Right ventricle myocardium superior (tissue), 1 donor: ENCODE data around the gene GALR2. TPM values are rescaled to one million over a fixed set of nuclear protein-coding genes. Genes with fewer than 3 reads are reported as not detected.

ENCODE experiments used
- ATAC-seq: fragments of 200-7000 bp; cut with Tn5 transposase; one replicate; pipeline ENCODE4 v1.9.1; 2020; ENCODE audit warnings: mild to moderate bottlenecking; ENCODE audit not compliant: poor library complexity
- DNase-seq: peaks from one replicate; pipeline ENCODE4 v3.0.0-alpha.2; 2020
- intact Hi-C: fragments of 100-400 bp; cut with DNase I; formaldehyde crosslinking; loops from one replicate; pipeline ENCODE4 v1.11.2; 2022
- microRNA-seq: library from miRNA; unstranded; fragments of <30 nt; microRNA quantifications from one replicate; pipeline ENCODE4 v1.2.0, GENCODE V29; 2020
- total RNA-seq: library from RNA; stranded (reverse); fragmentation: NEBNext Ultra II Directional; extraction: Animal tissue kit (Norgen Biotek cat#: 25700); gene quantifications from one replicate; pipeline ENCODE4 v1.2.1, GENCODE V29; 2021
- donor health status: DM: no; HTN: yes; CAD: no; lungs with severe emphysema.

Gene GALR2
- total RNA-seq, 1 donor from 2014 or later = not detected

DNA sequence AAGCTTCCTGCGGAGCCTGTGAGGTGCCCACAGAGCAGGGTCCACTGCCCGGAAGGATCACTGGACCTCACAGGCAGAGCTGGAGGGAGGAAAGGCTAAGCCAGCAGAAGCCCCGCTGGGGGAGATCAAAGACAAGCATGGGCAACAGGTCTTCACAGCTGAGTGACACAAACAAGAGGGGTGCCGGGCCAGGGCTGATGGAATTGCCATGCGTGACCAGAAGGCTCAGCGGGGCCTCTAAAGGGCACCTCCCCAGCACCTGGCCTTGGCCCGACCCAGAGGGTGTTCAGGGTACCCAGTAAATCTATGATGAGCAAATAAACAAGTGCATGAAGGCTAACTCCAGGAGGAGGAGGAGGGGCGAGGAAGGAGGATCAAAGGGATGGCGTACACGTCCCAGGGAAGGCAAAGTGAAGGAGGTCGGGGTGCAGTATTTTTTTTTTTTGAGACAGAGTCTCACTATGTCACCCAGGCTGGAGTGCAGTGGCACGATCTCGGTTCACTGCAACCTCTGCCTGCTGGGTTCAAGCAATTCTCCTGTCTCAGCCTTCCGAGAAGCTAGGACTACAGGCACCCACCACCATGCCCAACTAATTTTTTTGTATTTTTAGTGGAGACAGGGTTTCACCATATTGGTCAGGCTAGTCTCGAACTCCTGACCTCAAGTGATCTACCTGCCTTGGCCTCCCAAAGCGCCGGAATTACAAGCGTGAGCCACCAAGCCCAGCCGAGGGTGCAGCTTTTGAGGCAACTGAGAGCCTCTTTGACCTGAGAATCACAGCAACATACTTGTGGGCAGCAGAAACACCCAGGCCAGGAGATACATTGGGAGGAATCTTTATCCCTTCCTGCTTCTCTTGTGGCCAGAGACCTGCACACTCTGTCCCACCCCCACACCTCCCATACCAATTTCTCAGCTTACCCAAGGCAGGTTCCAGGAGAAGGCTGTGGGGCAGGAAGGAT, 45.1 kb downstream of the GALR2 start:
- ATAC-seq = no peak
- DNase-seq = no peak
- intact Hi-C loops = loop anchor here (2.0 to 5.0 kb wide), 3 partner anchors 63 to 178 kb away; no protein-coding TSS in a partner anchor

DNA sequence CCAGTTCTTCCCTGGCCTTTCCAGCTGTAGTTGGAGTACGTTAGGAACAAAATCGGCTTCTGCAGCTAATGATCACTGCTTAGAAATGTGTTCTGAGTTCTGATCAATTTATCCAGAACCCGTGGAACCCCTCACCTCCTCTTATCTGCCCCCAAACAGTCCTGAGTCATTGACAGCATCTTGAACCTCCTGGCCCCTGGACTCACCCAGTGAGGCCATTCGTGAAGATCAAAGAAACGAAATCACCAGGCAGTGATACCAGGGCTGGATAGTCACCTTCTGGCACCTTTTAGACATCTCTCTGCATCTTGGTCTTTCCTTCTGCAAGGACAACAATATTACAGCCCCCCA, 46.1 kb downstream of the GALR2 start:
- intact Hi-C loops = loop anchor here (2.0 to 5.0 kb wide), 3 partner anchors 62 to 177 kb away; no protein-coding TSS in a partner anchor
- no peak for DNase-seq
- ATAC-seq = no peak

DNA sequence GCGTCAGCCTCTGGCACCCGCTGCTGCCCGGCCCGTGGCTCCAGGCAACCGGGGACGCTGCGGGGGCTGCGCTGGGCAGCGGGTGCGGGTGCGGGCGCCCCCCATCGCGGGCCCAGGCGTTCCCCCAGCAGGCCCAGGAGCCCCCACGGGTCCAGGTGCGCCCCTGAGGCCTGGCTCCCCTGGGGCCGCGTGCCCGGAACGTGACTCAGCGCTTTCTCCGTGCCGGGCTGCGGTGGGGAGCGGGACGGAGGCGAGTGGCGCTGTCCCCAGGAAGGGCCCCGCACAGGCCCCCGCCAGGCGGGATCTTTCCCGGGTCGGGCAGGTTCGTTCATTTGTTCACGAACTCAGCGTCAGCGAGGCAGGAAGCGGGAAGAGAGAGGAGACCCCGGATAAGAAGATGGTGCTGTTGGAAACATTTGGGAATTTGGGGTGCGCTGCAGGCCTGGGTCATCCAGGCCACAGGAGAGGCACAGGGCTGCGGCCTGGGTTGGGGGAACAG, 47.4 kb downstream of the GALR2 start:
- DNase-seq = no peak
- intact Hi-C loops = loop anchor here (2.0 to 5.0 kb wide), 3 partner anchors 60 to 175 kb away; no protein-coding TSS in a partner anchor
- peak; percentile 54 for ATAC-seq

DNA sequence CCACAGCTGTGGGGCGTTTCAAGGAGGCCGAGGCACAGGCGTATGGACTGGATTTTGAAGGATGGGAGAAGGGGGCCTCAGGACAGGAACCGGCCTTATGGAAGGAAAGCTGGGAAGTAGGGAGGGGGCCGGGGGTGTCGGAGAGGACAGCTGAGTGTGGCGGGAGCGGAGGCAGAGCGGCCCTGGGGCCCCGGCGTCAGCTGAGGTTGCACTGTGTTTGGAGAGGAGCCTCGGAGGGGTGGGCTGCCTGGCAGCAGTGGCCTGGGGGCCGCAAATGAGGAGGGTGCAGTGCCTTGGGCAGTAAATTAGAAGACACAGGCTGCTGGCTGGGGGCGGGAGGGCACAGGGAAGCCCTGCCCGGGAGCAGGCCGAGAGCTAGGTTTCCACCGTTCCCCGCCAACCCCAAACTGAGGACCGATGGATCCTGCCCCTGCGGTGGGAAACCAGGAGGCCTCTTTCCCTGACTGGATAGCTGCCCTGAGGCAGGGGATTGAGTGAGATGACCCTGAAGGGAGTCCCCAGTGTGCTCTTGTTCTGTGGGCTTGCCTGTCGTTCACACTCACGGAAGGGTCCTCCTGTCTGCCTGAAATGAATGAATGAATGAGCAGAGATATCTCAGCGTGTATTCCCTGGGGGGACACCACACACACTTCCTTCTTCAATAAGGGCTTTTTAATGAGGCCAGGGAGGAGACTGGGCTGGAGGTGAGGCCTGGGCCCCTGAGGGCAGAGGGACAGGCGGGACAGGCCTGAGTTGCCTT, 48.0 kb downstream of the GALR2 start:
- intact Hi-C loops = loop anchor here (5.0 kb wide), 2 partner anchors 60 to 175 kb away; no protein-coding TSS in a partner anchor
- ATAC-seq (no peak), DNase-seq (no peak)

DNA sequence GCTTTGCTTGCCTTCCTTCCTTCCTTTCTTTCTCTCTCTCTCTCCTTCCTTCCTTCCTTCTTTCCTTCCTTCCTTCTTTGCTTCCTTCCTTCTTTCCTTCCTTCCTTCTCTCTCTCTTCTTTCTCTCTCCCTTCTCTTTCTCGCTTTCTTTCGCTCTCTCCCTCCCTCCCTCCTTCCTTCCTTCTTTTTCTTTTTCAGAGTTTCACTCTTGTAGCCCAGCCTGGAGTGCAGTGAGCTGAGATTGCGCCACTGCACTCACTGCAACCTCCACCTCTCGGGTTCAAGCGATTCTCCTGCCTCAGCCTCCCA, 48.6 kb downstream of the GALR2 start:
- DNase-seq (no peak), ATAC-seq (no peak)
- intact Hi-C loops = loop anchor here (5.0 kb wide), 2 partner anchors 59 to 174 kb away; no protein-coding TSS in a partner anchor

DNA sequence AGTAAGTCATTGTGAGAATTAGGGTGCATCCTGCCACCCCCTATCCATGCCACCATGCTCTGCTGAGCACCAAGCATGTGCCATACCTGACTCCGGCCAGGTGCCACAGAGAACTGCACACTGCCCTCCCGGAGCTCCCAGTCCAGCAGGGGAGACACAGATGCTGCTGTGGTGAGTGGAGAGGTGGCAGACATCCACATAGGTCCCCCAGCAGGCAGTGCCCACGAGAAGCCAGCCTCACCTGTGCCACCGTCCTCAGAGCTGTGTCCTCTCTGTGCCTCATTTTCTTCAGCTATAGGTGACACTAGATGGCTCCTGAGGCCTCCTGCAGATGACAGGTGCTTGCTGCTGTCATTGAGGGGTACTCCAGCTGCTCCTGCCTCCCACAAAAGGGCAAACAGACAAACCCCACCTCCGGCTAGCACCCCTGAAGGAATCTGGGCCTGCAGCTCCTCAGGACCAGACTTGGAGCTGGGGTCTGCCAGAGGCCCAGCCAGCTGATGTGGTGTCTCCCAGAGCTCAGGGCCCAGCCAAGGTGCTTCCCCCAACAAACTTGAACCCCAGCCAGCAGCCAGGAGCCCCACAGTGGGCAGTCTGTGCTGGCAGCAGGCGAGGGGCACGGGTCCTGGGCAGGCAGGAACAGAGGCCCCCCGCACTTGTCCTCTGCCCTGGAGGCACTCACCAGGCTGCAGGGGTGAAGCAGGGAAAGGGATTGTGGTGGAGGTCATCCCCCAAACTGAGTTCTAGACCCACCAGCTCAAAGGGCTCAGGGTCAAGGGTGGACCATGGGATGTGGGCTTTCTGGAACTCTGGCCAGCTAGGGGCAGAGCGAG, 49.4 kb downstream of the GALR2 start:
- ATAC-seq (no peak), DNase-seq (no peak)
- intact Hi-C loops = loop anchor here (5.0 kb wide), 2 partner anchors 58 to 173 kb away; no protein-coding TSS in a partner anchor

DNA sequence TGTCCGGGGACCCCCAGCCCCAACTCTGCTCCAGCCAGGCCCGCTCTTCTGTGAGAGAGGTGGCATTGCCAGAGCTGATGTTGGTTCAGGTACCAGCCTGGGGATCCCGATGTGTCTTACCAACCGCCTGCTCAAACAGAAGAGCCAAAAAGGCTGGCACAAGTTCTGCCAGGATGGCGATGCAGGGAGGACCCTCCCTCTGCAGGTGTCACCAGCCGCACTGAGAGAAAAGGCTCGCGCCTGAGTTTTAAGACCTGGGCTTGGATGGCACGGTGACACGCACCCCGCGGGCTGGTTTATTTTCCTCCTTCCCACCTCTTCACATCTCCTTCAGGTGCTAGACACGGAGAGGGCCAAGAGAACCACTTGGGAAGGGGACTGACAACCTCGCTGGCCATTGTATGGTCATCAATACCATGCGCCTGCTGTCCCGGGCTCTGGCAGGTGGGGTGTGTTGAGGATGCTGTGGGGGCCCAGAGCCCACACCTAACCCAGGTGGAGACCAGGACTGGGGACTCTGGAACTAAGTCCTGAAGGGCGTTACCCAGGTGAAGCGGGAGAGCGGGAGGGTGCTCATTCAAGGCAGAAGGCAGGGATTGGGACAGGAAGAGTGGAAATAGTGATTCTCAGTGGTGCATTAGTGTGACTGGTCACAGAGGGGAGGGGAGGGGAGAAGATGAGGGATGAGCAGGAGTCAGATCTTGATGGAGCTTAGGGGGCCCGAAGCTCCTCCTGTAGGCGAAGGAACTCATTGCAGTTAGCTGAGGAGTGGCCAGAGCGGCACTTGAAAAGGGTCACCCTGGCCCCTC, 50.2 kb downstream of the GALR2 start:
- ATAC-seq (no peak), DNase-seq (no peak)
- intact Hi-C loops = loop anchor here (5.0 kb wide), 2 partner anchors 58 to 173 kb away; no protein-coding TSS in a partner anchor

DNA sequence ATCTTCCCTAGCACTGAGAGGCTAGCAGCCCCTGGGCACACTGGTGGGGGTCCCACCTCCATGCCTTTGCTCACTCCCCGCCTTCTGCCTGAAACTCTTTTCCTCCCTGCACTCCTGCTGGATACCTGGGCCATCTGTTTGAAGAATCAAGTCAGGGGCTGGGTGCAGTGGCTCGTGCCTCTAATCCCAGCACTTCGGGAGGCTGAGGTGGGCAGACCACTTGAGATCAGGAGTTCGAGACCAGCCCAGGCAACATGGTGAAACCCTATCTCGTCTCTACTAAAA, 50.8 kb downstream of the GALR2 start:
- intact Hi-C loops = no loop called here
- ATAC-seq = no peak
- no peak for DNase-seq

DNA sequence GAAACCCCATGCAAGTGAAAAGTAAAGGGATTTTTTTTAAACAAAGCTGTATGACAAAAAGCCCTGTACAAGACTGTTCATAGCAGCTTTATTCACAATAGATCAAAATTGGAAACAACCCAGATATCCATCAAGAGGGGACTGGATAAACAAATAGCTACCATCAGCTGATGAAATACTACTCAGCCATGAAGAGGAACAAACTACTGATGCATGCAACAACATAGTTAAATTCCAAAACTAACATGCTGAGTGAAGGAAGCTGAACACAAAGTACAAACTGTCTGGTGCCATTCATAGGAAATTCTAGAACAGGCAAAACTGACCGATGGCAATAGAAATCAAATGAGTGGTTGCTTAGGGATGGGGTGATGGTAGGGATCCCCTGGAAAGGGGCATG, 51.3 kb downstream of the GALR2 start:
- intact Hi-C loops = no loop called here
- ATAC-seq (no peak), DNase-seq (no peak)

Small RNA genes within 50 kb of the gene (microRNA-seq; reads per million reads assigned to microRNA genes)
- gene MIR6868 = 9.4 reads per million, percentile 25 among the genes with 10 or more reads in this experiment

Other genes starting within 250 kb of the GALR2 start
- 10.6 TPM for gene UNC13D, start 230.4 kb upstream of the GALR2 start, total RNA-seq
- gene WBP2, start 219.4 kb upstream of the GALR2 start, total RNA-seq = 145 TPM
- 33.4 TPM for gene TRIM47, start 196.2 kb upstream of the GALR2 start, total RNA-seq
- gene TRIM65, start 177.8 kb upstream of the GALR2 start, total RNA-seq = 9.1 TPM
- 113 TPM for gene MRPL38, start 169.9 kb upstream of the GALR2 start, total RNA-seq
- 4.7 TPM for gene FBF1, start 133.7 kb upstream of the GALR2 start, total RNA-seq
- gene ACOX1, start 95.6 kb upstream of the GALR2 start, total RNA-seq = 83.6 TPM
- gene TEN1, start 95.5 kb upstream of the GALR2 start, total RNA-seq = 7.6 TPM
- 1.8 TPM for gene CDK3, start 73.9 kb upstream of the GALR2 start, total RNA-seq
- gene EVPL, start 47.5 kb upstream of the GALR2 start, total RNA-seq = 0.08 TPM
- gene SRP68, start 2.3 kb upstream of the GALR2 start, total RNA-seq = 57.9 TPM
- not detected for gene ZACN, start 4.4 kb downstream of the GALR2 start, total RNA-seq
- 74.7 TPM for gene EXOC7, start 29.0 kb downstream of the GALR2 start, total RNA-seq
- not detected for gene FOXJ1, start 66.5 kb downstream of the GALR2 start, total RNA-seq
- 18.5 TPM for gene RNF157, start 165.7 kb downstream of the GALR2 start, total RNA-seq
- 28.1 TPM for gene UBALD2, start 190.6 kb downstream of the GALR2 start, total RNA-seq
- gene QRICH2, start 233.5 kb downstream of the GALR2 start, total RNA-seq = 2.6 TPM